Glomerular endothelial cell (primary cell): Measurements from ENCODE around the gene DNAH8. TPM values are rescaled to one million over a fixed set of nuclear protein-coding genes. Genes with fewer than 3 reads are reported as not detected.

ENCODE experiments used
- DNase-seq: peaks from one replicate; pipeline ENCODE4 v3.0.0-alpha.2; 2011; ENCODE audit warnings: low read depth, low spot score; ENCODE audit errors: extremely low read depth
- total RNA-seq: library from RNA; depleted of rRNA; stranded (reverse); fragments of >200 nt; gene quantifications from 2 replicates; pipeline ENCODE4 v1.2.3, GENCODE V29; 2015

DNAH8 gene
- total RNA-seq, 1 donor from 2014 or later = 0.06 TPM

DNA sequence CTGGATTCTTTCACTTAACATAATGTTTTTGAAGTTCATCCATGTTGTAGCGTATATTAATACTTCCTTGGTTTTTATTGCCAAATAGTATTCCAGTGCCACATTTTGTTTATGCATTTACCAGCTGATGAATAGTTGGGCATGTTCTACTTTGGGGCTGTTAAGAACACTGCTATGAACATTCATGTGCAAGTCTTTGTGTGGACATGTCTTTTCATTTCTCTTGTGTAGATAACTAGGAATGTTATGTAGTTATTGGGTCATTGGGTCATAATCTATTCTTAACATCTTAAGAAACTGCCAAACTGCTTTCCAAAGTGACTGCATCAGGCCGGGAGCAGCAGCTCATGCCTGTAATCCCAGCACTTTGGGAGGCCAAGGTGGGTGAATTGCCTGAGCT lies 289.7 kb downstream of the DNAH8 start:
- DNase-seq = no peak

DNA sequence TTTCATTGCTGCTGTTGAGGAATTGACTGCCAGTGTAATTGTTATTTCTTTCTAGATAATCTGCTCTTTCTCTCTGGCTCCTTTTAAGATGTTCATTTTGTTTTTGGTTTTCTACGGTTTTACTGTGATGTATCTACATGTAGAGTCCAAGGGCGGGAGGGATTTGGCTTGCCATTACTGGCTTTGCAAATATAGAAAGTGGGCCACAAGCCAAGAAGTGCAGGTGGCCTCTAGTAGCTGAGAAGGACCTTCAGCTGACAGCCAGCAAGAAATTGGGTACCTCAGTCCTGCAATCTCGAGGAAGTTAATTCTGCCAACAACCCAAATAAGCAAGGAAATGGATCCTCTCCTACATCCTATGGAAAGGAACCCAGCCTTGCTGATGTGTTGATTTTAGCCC lies 290.7 kb downstream of the DNAH8 start:
- DNase-seq = no peak

DNA sequence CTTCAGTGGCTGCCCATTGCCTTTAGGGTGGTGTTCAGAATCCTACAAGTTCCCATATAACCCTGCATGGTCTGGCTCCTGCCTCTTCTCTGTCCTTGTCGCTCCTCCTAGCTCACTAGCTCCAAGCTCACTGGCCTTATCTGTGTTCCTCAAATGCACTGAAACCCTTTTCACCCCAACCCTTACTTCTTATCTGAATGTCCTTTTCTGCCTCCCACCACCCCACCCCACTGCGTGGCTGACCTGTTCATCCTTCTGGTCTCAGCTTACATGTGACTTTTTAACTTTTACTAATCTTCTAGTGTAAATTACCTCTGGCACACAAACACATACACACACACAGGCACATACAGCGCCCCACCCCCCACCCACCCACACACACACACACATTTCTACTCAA lies 292.5 kb downstream of the DNAH8 start:
- no peak for DNase-seq

DNA sequence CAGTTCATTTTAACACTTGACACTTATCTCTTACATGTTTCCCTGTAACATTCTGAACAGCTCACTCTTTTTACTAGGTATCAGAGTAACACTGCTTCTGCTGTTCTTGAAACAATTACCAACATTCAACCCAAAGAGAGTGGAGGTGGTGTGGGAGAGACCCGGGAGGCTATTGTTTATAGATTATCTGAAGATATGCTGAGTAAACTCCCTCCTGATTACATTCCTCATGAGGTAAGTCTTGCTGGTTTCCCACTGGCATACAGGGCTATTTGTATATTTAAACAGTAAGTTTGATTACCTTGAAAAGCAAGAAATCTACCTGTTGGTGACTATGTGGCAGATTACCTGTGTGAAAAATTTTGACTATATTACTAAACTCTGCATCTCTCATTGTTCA lies 293.6 kb downstream of the DNAH8 start:
- no peak for DNase-seq

DNA sequence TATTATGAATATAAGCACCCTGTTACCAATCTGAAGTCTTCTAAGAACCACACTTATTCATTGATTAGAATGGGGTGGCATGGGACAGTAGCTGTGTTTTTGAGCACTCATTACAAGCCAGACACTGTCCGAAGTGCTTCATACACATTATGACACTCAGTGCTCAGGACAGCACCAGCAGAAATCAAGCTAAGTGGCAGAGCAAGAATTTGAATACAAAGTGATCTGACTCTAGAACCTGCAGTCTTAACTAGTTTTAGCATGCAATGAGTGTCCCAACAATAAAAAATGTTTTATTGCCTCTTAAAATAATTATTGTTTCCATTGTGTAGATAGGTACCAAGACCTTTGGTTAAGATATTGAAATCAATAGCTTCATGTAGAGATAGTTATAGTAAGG lies 294.4 kb downstream of the DNAH8 start:
- DNase-seq = no peak

DNA sequence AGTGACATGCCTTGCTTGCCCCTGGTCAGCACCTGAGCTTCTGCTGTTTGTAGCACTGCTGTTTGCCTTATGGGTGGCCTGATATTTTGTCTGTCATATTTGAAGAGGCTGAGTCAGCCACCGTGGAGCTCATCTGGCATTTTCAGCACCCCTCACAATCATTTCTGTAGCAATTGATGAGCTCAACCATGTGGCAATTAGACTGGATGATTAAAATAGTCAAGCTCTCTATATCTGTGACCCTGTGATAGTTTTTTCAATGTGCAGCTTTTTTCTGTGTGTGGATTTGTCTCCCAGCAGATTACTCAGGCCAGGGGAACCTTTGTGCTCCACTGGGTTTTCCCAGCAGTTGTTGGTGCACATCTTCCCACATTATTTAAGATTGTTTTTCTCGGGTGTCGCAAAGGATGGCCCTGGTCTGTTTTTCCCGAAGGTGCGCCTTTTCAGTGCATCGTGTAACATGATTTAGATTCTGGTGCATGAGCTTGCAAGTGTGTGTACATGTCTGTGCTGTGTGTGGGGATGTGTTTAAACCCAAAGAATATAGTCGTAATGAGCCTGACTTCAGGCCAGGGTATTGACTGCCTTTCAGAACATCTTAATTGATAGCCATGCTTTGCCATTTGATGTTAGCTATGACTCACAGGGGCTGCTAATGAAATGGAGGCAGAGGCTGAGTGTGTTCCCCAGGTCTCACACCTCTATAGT lies 301.9 kb downstream of the DNAH8 start:
- no peak for DNase-seq

DNA sequence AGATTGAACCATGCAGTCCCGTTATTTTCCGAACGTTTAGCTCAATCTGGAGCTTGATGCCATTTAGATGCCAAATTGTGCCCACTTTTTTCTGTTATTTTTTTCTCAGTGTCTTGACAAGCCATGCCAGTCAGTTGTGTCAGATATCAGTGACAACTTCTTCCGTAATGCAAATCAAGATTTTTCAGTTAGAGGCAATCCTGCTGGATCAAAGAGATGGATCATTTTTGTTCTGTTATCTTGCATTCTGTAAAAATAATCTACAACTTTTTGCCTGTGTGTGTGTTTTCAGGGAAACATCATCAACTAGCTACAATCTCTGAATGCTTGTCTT lies 302.4 kb downstream of the DNAH8 start:
- DNase-seq = no peak

DNA sequence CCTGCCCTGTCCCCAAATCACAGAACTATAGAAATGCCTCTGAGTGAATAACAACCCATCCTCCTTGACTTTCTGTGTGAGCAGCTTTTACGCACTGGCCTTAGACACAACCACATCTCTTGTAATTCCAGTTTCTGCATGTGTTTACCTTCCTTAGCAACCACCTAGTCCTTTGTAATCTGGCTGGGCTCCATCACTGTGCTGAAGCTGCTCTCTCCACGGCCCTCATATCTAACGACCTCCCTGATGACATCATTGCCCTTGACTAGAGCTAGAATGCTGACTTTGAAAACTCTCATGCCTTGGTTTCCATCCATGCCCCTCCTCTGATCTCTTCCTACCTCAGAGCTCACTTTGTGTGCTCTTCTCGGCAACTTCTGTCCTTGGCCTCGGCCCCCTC lies 303.0 kb downstream of the DNAH8 start:
- no peak for DNase-seq

DNA sequence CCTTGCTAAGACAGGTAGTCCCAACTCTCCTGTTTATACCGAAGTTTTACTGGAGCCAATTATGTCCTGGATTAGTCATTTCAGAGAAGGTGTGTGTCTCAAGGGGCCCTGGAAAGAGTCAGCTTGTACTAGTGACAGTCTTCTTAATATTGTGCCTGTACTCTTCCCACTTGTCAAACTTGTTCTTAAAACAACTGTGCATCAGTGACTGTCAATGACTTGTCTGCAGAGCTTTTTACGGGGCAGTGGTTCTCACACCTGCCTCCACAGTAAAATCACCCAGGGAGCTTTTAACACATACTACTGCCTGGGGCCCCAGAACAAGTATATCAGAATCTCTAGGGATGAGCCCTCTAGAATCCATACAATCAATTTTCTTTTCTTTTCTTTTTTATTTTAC lies 305.0 kb downstream of the DNAH8 start:
- no peak for DNase-seq

DNA sequence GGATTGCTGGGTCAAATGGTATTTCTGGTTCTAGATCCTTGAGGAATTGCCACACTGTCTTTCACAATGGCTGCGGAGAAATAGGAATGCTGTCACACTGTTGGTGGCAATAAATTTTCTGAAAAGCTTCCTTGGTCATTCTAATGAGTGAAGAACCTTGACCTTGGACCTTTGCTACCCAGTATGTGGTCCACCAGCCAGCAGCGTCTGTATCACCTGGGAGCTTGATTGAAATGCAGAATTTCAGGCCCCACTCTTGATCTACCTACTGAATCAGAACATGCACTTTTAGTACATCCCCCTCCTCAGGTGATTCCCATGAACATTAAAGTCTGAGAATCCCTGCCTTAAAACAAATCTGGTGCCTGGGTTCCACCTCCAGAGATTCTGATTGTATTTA lies 305.9 kb downstream of the DNAH8 start:
- no peak for DNase-seq

DNA sequence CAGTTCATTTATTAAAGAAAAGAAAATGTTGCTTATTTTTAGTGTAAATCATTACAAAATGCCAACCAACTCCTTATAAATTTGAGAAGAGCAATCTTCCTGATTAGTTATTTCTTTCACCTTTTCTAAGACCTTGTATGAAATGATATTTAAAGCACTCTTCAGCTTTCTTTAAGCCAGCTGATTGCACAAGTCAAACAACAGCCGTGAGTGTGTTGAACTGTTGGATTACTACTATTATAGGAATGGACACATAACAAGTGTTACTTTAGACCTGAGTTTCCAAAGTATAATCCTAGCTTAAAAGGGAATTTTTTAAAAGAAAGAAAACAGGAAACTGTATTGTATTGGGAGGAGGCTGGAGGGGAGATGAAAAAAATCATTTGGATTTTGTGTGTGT lies 306.7 kb downstream of the DNAH8 start:
- no peak for DNase-seq

DNA sequence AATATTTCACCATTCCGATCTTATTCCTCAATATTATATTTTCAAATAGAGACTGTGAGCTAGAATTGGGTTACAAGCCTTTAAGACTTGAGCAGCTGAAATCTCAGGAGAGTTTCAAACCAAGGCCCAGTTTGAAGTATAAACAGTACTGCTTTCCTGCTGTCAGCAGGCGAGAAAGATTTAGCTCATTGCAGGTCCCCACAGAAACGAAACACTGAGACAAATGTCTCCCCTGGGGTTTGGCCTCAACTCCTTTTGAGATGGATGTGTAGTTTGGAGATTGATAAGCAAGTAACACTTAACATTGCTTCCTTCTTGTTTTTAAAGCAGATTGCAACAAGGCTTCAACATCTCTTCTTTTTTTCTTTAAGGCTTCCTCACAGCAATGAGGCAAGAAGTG lies 311.1 kb downstream of the DNAH8 start:
- no peak for DNase-seq

DNA sequence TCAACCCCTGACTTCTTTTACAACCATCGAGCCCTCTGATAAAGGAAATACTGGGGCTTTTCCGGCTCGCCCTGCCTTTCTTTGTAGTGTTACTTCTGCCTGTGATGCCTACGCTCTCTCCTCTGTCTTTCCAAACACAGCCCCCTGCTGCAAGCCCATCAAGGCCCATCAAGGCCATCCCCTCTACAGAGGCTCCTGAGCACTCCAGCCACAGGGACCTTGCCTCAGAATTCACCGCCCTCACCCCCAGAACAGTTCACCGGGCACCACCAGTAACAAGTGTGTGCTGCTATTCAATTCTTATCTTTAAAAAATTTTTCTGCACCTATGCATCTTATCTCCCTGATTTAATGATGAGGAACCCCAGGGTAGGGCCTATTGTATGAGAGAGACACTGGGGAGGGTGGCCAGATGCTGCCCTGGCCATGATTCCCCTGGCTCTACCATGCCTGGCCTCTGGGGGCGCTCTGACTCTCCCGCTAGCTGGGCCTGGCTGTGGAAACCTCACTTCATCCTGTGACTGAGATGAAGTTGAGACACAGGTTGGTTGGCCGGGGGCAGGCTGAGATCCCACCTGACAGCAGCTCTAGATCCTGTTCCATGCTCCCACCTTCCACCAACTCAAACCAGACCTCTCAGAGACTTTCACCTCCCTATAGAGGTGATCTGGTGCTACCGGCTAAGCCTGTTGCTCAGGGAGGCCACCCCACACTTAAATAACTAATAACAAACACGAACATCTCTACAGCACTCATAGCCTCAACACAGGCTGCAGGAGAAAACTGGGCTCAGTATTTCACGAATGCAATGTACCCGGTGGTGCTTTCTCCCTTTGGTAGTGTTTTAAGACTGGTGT lies 314.3 kb downstream of the DNAH8 start:
- DNase-seq = no peak

DNA sequence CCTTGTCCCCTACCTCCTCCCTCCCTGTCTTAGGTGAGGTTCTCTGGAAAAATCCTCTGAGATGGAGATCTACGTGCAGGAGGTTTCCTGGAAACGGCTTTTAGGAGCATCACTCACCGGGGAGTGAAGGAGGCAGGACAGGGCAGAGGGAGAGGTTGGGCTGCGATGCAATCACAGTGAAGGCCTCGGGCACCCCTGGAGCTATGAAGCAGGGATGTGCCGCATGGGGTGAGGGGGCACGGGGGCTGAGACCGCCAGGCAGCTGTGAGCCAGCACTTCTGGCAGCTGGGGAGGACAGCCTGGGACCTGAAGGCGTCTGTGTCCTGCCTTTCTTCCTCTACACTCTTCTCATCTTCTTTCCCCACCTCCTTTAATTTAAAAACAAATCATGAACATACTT lies 320.6 kb downstream of the DNAH8 start:
- no peak for DNase-seq

DNA sequence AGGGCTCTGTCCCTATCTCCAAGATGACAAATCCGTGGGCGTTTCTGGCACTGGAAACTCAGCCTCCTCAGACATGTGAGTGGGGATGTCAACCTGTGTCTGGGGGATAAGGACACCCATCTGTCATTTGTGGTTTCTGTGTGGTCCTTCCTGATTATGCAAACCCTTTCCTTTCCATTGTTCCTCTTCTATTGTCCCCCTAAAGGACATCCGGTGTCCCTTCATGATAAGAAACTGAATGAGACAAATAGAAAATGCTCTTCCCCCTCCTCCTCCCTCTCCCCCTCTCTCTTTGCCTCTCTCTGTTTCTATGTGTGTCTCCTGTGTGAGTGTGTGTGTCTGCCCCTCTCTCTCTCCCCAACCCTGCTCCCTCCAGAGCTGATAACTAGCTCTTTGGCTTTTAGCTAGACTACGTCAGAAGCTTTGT lies 322.0 kb downstream of the DNAH8 start:
- DNase-seq = no peak

DNA sequence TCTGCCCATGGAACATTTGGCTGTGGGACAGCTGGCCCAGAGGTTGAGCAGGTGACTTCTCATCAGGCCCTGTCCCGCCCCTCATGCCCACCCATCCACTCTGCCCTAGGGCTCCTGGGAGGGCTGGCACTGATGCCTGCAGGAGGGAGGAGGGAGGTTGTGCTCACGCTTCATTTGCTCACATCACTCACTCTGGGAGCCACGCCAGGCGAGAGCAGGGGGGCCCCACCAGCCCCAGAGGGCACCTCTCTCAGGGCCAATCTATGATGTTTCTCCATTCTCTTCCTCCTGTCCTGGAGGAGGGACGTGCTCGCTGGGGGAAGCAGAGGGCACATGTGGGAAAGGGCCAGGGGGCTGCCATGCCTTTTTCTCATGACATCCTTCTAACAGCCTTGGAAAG lies 322.6 kb downstream of the DNAH8 start:
- DNase-seq = no peak

DNA sequence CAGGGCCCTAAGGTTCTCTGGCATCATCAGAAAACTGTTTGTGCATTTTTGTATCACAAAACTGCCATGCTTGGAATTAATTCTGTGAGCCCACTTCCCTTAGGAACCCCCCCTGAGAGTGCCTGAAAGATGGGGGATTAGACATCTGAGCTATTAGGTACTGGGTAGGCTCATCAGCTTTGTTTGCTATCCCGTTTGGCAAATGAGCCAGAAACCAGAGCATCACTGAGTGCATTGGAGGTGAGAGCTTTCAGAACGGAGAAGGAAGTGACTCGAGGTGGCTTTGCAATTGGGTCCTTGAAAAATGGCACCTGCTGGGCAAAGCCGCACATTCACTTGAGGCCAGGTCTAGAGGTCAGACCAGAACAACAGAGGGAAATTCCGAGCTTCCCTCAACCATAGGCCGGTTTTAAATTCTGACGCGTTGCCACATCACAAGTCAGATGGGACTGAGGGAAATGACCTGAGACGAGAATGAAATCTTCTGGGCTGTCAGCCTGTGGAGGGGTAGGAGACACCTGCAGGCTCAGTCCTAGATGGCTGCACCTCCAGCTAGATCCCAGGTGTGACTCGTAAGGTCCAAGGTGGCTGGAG lies 325.1 kb downstream of the DNAH8 start:
- no peak for DNase-seq

DNA sequence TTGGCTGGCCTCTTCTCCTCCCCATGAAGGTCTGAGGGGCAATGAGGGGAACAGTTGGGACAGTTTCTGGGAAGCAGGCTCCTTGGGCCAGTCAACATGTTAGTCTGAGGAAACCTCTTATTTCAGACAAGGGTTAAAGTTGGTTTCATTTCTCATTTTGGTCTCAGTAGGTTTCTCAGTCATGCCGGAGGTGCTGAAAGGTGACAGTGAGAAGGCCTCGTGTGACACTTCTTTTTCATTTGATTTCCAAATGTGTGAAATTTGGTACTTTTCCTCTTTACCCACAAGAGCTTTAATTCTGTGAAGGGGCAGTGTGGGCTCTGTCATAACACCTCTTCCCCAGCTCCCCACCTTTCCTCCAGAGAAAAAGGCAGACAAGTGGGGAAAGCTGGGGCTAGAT lies 326.0 kb downstream of the DNAH8 start:
- DNase-seq = no peak

DNA sequence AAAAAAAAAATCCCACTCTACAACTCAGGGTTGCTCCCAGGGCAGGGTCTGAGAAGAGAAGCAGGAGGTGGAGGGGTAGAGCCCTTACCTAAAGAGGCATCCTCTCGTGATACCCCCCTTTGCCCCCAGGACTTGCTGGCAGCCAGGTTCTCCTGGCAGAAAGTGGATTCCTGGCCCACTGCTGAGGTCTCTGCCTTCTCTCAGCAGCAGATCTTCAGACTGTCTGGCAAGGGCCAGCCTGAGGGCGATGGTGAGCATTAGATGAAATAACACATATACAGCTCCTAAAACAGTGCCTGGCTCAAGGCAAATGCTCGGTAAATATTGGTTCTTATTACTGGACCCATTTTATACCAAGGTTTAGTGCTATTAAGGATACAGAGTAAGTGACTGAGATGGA lies 328.7 kb downstream of the DNAH8 start:
- no peak for DNase-seq

DNA sequence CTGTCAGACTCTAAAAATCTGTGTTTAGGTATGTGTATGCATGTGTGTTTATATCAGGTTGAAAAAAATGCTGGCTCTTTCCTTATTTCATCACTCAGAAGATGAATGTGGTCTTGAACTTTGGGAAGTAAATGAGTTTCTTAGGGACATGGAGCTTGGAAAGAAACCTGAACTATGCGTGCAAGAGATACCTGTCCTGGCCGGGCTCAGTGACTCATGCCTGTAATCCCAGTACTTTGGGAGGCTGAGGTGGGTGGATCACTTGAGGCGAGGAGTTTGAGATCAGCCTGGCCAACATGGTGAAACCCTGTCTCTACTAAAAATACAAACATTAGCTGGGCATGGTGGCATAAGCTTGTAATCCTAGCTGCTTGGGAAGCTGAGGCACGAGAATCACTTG lies 329.1 kb downstream of the DNAH8 start:
- DNase-seq = no peak

DNA sequence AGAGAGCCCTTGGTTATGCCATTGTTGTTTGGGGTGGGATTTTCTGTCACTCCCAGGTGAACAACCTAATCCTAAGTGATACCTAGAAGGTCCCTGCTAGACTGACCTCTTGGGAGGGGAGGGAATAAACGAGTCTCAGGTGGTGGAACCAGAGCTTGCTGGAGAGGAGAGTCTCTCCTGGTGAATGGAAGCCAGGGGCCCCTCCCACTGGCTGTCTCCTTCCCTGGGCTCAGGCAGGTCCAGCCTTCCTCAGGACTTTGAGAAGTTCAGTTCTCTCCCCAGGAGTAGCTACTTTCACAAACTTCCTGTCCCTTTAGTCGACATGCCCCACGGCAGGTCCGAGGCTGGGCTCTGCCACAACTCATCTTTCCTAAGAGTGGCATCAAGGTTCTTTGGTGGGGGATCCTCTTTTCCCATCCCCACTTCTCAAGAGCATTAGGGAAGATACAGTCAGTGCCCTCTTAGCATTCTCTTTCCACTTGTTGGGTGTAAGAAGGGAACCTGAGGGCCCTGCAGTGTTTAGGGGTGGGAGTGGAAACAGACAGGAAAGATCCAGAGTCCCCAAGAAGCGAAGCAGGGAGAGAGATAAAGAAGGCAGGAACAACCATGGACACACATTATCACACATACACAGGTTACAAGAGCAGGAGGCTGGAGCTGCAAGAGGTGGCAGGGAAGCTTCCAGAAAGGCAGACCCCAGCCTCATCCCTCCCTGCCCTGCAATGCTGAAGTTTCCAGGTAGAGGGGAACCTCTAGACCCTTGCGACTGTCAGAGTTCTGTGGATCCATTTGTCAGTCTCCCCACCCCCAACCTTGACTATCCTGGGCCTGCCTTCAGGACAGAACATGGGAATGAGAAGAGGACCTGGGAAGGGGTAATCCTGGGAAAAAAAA lies 332.6 kb downstream of the DNAH8 start:
- no peak for DNase-seq
